HG03521 (cell line): ENCODE results near the gene STK11IP.

Experiments used
- ATAC-seq: cut with Tn5 transposase; IDR thresholded peaks from one replicate; pipeline ENCODE4 v1.9.1; 2021; ENCODE audit warnings: mild to moderate bottlenecking, moderate library complexity; ENCODE audit not compliant: unreplicated experiment

The STK11IP gene

DNA sequence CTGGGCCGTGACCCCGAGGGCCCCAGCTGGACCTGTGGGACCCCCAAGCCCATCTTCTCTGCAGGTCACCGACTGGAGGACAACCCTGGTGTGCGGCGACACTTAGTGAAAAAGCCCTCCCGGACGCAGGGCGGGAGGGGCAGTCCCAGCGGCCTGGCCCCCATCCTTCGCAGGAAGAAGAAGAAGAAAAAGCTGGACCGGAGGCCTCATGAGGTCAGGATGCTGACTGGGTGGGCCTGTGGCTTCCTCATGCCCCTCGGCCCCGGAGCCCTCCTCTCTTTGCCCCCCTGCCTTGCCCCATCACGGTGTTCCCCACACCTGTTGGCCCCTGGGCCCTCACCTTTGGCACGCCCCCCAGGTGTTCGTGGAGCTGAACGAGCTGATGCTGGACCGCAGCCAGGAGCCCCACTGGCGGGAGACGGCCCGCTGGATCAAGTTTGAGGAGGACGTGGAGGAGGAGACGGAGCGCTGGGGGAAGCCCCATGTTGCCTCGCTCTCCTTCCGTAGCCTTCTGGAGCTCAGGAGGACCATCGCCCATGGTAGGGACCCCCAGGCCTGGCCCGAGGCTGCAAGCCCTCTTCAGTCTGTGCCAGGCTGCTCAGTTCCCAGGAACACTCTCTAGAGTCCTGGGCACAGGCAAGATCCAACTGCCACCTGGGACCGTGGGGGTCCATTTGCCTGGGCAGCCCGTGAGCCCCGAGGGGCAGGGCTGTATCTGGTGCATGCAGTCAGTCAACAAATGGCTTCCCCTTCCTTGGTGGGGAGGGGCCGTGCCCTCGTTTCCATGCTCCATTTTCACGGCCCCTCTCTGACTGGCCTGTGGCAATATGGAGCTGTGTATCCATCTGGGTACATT lies 34.5 kb downstream of the STK11IP start:
- no peak for ATAC-seq

GRCh38 chr2:219632760-219633105 lies 35.1 kb downstream of the STK11IP start:
- ATAC-seq, result no peak

- no peak for ATAC-seq
Observed at GRCh38 chr2:219633276-219634065, 35.8 kb downstream of the STK11IP start.

GRCh38 chr2:219634171-219634940 lies 36.7 kb downstream of the STK11IP start:
- ATAC-seq, result no peak

DNA sequence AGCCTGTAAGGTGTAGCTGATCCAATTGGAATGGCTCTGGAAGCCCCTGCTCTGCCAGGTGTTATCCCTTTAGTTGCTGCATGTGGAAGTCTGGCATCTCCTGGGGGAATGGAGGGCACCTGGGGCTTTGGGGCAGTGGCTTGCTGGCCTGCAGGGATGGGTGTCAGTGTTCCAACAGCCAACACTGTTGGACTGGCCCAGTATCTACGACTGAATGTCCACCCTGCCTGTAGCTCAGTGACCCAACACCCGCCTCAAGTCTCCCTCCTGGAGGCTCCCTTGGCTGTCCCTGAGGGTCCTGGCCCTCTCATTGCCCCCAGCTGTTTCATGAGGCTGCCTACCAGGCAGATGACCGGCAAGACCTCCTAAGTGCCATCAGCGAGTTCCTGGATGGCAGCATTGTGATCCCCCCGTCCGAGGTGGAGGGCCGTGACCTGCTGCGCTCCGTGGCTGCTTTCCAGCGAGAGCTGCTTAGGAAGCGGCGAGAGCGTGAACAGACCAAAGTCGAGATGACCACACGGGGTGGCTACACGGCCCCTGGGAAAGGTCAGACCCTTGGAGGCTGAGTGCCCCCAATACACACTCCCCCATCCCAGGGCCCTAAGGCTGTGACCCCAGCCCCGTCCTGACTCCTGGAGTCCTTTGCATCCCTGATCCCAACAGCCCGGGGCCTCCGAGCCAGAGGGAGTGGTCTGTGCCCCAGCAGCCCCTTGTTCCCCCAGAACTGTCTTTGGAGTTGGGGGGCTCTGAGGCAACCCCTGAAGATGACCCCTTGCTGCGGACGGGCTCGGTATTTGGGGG lies 37.5 kb downstream of the STK11IP start:
- ATAC-seq, result no peak

GRCh38 chr2:219636144-219636915 lies 38.7 kb downstream of the STK11IP start:
- no peak for ATAC-seq

GRCh38 chr2:219636941-219637841 lies 39.5 kb downstream of the STK11IP start:
- ATAC-seq, result no peak

DNA sequence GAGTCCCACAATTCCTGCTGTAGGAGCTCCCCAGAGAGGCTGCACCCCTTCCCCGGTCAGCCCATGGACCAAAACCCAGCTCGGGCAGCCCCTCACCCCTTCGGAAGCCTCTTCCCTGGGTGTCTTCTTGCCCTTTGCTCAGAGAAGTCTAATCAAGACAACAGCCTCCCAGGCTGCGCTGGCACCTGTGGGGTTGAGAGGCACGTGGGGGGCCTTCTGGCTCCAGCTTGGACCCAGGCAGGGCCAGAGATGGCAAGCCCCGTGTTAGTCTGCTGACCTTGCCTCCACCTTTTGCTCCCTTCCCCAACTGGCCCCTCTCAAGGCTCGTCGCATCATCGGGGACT lies 40.2 kb downstream of the STK11IP start:
- no peak for ATAC-seq

DNA sequence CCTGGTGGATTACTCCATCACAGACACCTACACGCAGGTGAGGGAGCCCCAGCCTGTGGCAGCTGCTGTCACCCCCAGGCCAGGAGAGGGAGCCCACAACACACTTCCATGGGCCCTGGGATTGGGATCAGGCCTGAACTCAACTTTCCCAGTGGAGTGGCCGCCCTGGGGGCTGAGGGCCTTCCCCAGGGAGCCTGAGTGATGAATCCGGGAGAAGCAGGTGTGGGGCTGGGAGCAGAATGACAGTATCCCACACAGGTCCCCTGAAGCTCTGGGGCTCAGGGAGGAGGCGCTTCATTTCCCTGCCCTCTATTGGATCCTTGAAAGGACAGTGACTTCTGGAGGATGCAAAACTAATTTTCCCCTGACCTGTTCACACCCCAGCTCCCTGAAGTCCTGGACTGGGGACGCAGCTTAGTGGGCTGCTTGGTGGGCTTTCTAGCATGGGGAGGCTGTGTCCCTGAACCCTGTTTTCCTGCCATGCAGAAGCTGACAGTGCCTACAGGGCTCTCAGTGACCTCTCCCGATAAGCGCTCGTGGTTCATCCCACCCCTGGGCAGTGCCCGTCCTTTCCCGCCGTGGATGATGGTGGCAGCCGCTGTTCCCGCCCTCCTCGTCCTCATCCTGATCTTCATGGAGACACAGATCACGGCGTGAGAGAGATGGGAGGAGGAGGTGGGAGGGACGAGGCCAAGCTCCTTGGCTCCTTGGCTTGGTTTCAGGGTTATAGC lies 40.7 kb downstream of the STK11IP start:
- no peak for ATAC-seq

GRCh38 chr2:219638948-219639755 lies 41.5 kb downstream of the STK11IP start:
- ATAC-seq, result no peak

GRCh38 chr2:219641390-219642068 lies 43.9 kb downstream of the STK11IP start:
- no peak for ATAC-seq

GRCh38 chr2:219642069-219642454 lies 44.4 kb downstream of the STK11IP start:
- ATAC-seq, result no peak

DNA sequence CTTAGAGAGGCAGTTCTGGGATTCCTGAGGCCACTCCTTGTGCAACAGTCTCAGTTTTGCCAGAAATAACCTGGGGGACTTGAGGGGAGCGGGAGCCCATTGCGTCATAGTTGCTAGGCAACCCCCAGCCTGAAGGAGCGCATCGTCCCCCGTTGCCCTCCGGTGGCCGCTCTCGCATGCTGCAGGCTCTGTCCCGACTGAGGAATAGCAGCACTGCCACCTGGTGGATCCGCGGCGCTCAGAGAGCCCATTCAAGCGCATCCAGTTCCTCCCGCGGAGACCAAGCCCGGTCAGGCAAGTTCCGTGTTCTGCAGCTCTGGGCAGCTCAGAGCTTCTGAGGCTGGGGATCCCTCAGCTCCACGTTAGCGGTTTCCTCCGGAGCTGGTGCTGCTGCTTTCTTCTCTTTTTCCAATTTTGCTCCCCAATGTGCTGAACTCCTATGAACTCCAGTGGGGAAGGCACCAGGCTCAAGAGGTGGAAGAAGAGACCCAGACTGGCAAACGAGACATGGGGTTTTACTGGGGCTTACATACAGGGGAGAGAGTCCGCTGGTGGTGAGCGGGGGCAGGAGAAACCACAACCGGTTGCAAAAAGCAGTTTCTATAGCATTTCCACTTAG lies 44.9 kb downstream of the STK11IP start:
- ATAC-seq, result peak; percentile 98

- ATAC-seq, result no peak
Observed at GRCh38 chr2:219643084-219643473, 45.4 kb downstream of the STK11IP start.

DNA sequence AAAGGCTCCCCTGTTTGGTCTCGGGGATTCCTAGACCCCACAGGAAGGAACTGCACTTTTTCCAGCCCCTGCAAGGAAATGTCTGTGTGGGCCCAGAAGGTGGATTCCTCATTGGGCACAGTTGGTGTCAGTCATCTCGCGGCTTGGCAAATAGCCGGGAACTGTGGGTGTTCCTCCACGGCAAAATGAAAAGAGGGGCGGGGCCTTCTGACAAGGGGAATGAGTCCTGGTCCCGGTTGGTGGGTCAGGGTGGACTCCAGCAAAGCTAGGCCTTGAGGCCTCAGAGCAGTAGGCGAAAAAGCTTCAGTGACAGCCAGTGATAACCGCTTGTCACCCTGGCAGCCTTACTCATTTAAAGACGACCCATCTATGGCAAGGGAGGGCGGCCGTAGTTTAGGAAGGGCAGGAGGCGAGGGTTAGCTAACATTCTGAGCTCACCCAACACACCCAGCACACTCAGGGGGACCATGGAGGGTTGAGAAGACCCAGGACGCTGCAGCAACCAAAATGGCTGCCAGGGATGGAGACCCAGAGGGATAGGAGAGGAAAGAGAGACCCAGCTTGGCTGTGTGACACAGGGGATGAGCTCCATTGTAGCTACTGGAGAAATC lies 46.2 kb downstream of the STK11IP start:
- ATAC-seq, result no peak
